ENCODE data around the gene IL1RAPL2. TPM values are rescaled to one million over a fixed set of nuclear protein-coding genes. Genes with fewer than 3 reads are reported as not detected.

The IL1RAPL2 gene
- polyA plus RNA-seq, 2 of the 4 experiments (the other 2 are of a cell fraction), result not detected

- no peak for TF ChIP-seq HMGXB4 (CRISPR knock-in tag; IDR thresholded peaks at IDR 0.05; ENCODE audit: borderline replicate concordance)
These were observed 1187.4 kb downstream of the IL1RAPL2 start (continued) for GRCh38 chrX:105753411-105753810.

GRCh38 chrX:105754286-105754964 is 1188.4 kb downstream of the IL1RAPL2 start:
- H3K27ac ChIP-seq, result no peak overlapping the region
- H3K4me2 ChIP-seq, result no peak overlapping the region
- H3K9me3 ChIP-seq, result no peaks in the 10 kb centered on the region
- no peak overlapping the region for H3K4me3 ChIP-seq
- 61% methylated on average over 2 of the region's 2 CpGs for WGBS (ENCODE audit: missing lambda C conversion rate)
- FAIRE-seq (no peak), DNase-seq (ENCODE audit: low read depth in 1 of 2, low spot score in 1 of 2) (no peak), ATAC-seq (no peak)
- no peaks in the 10 kb centered on the region for H3K4me1 ChIP-seq
- POLR2A ChIA-PET, result no interaction called here
- CTCF ChIA-PET, result no interaction called here
- no peak for TF ChIP-seq REST (IDR thresholded peaks at IDR 0.05)
- TF ChIP-seq, protein P1, sequence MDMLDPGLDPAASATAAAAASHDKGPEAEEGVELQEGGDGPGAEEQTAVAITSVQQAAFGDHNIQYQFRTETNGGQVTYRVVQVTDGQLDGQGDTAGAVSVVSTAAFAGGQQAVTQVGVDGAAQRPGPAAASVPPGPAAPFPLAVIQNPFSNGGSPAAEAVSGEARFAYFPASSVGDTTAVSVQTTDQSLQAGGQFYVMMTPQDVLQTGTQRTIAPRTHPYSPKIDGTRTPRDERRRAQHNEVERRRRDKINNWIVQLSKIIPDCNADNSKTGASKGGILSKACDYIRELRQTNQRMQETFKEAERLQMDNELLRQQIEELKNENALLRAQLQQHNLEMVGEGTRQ (IDR thresholded peaks at IDR 0.05), result no peak
- TF ChIP-seq EHF (CRISPR knock-in tag; IDR thresholded peaks at IDR 0.05), result no peak
- TF ChIP-seq, protein P2, sequence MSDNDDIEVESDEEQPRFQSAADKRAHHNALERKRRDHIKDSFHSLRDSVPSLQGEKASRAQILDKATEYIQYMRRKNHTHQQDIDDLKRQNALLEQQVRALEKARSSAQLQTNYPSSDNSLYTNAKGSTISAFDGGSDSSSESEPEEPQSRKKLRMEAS (IDR thresholded peaks at IDR 0.05), result no peak
- TF ChIP-seq RFX5 (IDR thresholded peaks at IDR 0.05), result no peak
- TF ChIP-seq BHLHE40 (IDR thresholded peaks at IDR 0.05; ENCODE audit: low read depth, low read length), result no peak
- TF ChIP-seq ZC3H11A (IDR thresholded peaks at IDR 0.05), result no peak
- no peak for TF ChIP-seq TFCP2L1 (CRISPR knock-in tag; IDR thresholded peaks at IDR 0.05)
- TF ChIP-seq NFE2L2 (conservative IDR thresholded peaks at IDR 0.05; ENCODE audit: low read length), result no peak
- TF ChIP-seq EP300 (IDR thresholded peaks at IDR 0.05), result no peak
- no peak for TF ChIP-seq HOXB13 (CRISPR knock-in tag; IDR thresholded peaks at IDR 0.05; ENCODE audit: low read depth)
- TF ChIP-seq SMC3 (IDR thresholded peaks at IDR 0.05), result no peak
- TF ChIP-seq, protein P3, sequence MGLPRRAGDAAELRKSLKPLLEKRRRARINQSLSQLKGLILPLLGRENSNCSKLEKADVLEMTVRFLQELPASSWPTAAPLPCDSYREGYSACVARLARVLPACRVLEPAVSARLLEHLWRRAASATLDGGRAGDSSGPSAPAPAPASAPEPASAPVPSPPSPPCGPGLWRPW (IDR thresholded peaks at IDR 0.05), result no peak

- Histone ChIP-seq H3K4me1 (no peaks in the 10 kb centered on the region), H3K9me3 (no peaks in the 10 kb centered on the region), H3K4me2 (no peak overlapping the region), H3K4me3 (no peak overlapping the region), H3K27ac (no peak overlapping the region)
- ChIA-PET CTCF (no interaction called here), POLR2A (no interaction called here)
- FAIRE-seq, result peak; percentile 72
- TF ChIP-seq RFX5 (IDR thresholded peaks at IDR 0.05) (no peak), HOXB5 (CRISPR knock-in tag; IDR thresholded peaks at IDR 0.05) (no peak), CHD2 (IDR thresholded peaks at IDR 0.05; ENCODE audit: low read length, partially characterized antibody) (no peak), ZNF302 (CRISPR knock-in tag; IDR thresholded peaks at IDR 0.05) (no peak), KDM5A (IDR thresholded peaks at IDR 0.05) (no peak), HEYL (CRISPR knock-in tag; IDR thresholded peaks at IDR 0.05) (no peak), FOSB (CRISPR knock-in tag; IDR thresholded peaks at IDR 0.05) (no peak), RNF2 (IDR thresholded peaks at IDR 0.05; ENCODE audit: borderline replicate concordance, low read depth) (no peak), RCOR1 (IDR thresholded peaks at IDR 0.05; ENCODE audit: low read depth, low read length) (no peak), ATOH8 (CRISPR knock-in tag; IDR thresholded peaks at IDR 0.05; ENCODE audit: low read depth) (no peak)
- TF ChIP-seq, protein P1 (IDR thresholded peaks at IDR 0.05), result no peak
- TF ChIP-seq, protein P2 (IDR thresholded peaks at IDR 0.05), result no peak
- no peak for DNase-seq (ENCODE audit: low read depth in 1 of 2, low spot score in 1 of 2)
- WGBS (ENCODE audit: missing lambda C conversion rate), result 0% methylated on average over 1 of the region's 1 CpG
- ATAC-seq, result no peak
These were observed 1189.1 kb downstream of the IL1RAPL2 start for GRCh38 chrX:105755109-105755508.
